Measurements from ENCODE around the gene NAPG.

DNA sequence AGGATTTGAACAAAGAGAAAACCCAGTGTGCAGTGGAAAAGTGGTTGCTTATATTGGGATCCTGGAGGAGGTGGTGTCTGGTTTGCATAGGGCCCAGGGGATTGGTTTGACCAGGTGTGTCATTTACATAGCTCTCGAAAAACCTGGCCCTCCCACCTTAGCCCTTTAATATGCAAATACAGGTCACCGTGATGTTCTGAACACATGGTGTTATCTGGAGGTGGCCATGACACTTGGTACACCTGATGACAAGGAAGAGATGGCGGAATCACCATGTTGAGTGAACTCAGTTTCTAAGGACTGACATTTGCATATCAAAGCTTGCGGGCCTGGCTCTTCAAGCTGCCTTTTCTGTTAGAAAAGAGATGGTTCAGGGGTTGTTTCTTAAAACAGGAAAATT, 2.3 kb upstream of the NAPG start:
- TF ChIP-seq POLR2AphosphoS5 (IDR thresholded peaks at IDR 0.05; ENCODE audit: low read depth, low read length) (no peak), POLR2A (IDR thresholded peaks at IDR 0.05; ENCODE audit: low read depth, low read length) (no peak), PAX5 (IDR thresholded peaks at IDR 0.05; ENCODE audit: insufficient read depth, low read length, severe bottlenecking) (no peak)
